Transverse colon (tissue), 4 donors: ENCODE results near the gene CDIP1.

Source experiments
- CTCF ChIP-seq, 5 experiments: fragments of 200-600 bp in 3 of 5; fragments of 450-650 bp in 2 of 5; sonication (generic) in 3 of 5; IDR thresholded peaks; 1 replicate in 2 of 5; 2 replicates in 3 of 5; pipeline ENCODE4 v1.5.1; 2016 to 2017; ENCODE audit warnings: antibody characterized with exemption in 5 of 5, inconsistent platforms in 3 of 5, mild to moderate bottlenecking in 2 of 5, moderate library complexity in 1 of 5
- POLR2A ChIP-seq: fragments of 450-650 bp; IDR thresholded peaks from one replicate; pipeline ENCODE4 v1.6.1; 2016; ENCODE audit warnings: antibody characterized with exemption, mild to moderate bottlenecking, moderate library complexity
- POLR2AphosphoS5 ChIP-seq, 3 donors: sonication (generic); formaldehyde crosslinking; IDR thresholded peaks; one replicate each; pipeline ENCODE4 v1.6.1; 2016; ENCODE audit warnings: antibody characterized with exemption in 3 of 3

GRCh38 chr16:4474192-4474961 lies 64.2 kb downstream of the CDIP1 start, which contains the start of gene NMRAL1:
- TF ChIP-seq POLR2AphosphoS5 (IDR thresholded peaks at IDR 0.05) (peak; percentile 72 to 79 (median 75)), CTCF (IDR thresholded peaks at IDR 0.05) (peak in 1 of 5 experiments; percentile 6), POLR2A (peak; percentile 61)
